Activated CD4-positive, CD25-positive, alpha-beta regulatory T cell (primary cell): ENCODE results near the gene UBA1.
"Not testable (repeated sequence)": the region's sequence is repeated elsewhere in the genome, so short reads cannot be mapped to it uniquely, and the experiment has no call there.

Source experiments
- DNase-seq, 4 experiments: peaks; one replicate each; lab custom pipeline; 2025; lab: John Stamatoyannopoulos, UW

UBA1 gene

DNA sequence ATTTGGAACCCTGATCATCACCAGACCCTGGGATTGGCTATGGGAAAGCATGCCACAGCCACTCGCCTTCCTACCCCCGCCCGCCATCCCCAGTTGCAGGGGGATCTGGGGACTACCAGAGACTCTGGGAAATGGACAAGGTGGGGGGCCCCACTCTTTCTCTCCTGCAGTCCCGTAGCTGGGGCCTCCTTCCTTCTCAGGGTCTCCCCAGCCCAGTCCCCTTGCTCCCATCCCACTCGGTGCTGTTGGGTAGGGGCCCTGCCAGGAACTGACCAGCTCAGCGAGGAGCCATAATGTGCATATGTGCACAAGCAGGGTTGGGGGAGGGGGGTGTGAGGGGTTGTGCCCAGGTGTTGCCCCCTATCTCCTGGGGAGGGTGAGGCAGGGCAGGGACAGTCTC is 35.8 kb downstream of the UBA1 start:
- no peak for DNase-seq

DNA sequence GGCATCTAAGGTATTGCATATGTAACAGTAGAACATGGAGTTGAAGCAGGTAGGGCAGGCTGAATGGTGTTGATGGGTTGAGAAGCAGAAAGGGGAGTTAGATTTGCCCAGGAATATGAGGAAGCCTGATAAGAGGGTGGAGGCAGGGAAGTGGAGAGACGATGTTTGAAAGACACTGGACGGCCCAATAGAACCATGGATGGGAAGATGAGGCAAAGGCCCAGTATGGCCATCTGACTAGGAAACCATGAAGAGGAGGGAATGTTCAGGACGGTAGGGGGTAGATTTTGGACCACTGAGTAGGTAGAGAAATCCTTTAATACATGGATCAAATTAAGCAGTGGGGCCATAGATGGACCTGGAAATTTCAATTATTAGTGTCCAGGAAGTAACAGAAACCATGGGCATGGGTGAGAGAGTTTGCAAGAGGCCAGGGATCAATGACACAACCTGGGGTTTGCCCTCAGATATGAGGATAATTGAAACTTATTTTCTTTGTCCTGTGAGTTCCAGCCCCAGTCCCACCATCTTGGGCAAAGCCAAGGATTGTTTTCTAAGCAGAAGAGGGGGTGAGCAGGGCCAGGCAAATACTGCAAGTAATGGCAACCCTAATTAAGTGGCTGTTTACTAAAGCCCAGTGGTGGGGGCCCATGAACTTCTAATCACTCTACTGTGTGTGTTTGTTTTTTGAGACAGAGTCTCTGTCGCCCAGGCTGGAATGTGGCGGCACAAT is 36.7 kb downstream of the UBA1 start:
- DNase-seq, result no peak

DNA sequence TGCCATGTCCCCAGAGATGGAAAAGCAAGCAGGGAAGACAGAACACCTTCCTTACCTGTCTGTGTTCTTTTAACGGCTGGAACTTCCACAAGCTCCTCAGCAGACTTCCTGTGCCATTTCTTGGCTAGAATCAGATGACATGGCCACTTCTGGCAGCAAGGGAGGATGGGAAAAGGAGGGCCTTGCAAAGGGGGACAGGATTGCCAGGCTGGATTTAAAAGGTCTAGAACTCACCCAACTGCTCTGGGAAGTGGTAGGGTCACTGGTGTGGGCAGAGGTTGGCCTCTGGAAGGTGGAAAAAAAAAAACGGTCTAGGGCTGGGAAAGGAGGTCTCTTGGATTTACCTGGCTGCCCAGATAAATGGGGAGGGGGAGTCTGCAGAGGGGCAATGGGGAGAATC is 37.5 kb downstream of the UBA1 start:
- no peak for DNase-seq

DNA sequence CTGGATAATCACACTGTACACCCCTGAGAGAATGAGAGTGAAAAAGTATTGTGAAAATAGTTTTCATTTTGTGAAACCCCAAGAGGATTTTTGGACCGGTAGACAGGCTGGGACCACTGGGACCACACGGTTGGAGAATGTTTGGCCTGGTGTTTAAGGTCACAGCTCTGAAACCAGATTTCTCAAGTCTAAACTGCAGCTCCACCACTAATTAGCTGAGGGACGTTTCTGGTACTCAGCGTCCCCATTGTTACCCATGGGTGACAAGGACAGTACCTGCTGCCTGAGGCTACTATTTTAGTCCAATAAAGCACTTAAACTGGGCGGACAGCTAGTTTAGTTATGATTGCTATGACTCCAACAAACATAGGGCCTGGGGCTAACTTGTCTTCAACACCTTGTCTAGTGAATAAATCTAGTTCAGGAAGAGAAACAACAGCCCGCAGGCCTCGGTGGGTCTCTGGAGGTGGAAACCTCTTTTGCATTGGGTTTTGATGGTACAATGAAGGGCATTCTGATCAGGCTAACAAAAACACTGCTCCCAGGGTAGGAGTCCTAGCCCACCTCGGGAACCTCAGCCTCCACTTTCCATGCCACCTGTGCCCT is 38.7 kb downstream of the UBA1 start:
- no peak for DNase-seq

DNA sequence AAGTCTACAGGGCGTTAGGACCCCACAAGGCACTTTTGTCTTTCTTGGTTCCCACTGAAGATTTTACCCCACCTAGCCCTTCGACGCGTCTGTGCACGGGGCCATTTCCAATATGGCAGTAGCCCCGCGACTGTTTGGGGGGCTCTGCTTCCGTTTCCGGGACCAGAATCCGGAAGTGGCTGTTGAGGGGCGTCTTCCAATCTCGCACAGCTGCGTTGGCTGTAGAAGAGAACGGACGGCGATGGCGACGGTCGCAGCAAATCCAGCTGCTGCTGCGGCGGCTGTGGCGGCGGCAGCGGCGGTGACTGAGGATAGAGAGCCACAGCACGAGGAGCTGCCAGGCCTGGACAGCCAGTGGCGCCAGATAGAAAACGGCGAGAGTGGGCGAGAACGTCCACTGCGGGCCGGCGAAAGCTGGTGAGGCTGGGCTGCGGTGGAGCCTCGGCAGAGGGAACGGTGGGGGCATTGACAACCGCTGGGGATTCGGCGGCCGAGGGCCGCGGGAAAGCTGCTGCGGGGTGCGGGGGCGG is 39.2 kb downstream of the UBA1 start, which contains the start of gene USP11:
TSS of gene USP11 (plus strand) at position 207 of the 530 bp plus-strand sequence. CDS start at position 242, 35 bp downstream.
- peak in 2 of 4 experiments; percentile 23 to 27 for DNase-seq

DNA sequence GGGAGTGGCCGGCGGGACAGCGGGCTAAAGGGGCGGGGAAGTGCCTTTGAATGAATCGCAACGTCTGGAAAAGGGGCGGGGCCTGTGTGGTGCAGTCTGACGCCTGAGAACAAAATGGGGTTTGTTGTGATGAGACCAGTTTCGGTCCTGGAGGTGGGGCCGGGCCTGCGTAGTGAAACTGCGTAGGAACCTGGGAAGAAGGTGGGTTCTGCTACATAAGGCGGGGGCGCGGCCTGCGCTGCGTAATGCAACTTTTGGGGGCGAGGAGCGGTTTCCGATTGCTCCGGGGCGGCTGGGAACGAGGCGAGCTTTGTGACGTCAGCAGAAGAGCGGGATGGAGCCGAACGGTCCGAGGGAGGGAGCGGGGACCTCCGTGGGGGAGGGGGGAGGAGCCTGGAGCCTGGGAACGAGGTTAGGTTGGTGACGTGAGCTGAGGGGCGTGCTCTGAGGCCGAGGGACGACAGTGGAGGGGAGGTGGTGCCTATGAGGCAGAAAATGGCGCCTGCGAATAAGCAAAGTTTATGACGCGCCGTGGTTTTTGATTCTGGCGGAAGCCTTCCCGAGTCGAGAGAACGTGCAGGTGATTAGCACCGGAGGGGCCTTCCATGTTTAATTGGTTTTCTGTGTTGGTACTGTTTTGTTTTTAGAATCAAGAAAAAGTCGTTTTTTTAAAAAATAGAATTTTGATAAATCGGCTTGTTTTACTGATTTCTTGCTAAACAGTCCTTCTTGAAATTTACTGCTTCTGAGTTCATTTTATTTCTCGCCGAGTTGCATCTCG is 39.9 kb downstream of the UBA1 start:
- DNase-seq, result peak; percentile 65 to 85 (median 78)

DNA sequence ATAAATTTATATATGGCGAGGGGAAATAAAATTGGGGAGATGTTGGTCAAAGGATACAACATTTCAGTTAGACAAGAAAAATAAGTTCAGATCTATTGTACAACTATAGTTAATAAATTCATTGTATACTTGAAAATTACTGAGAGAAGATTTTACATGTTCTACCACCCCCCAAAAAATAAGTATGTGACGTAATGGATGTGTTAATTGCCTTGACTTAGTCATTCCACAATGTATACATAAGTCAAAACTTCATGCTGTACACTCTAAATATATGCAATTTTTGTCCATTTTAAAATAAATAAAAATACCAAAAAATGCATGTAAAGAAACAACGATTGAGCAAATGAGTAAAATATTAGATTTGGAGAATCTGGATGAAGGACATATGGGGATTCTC is 41.0 kb downstream of the UBA1 start:
- no peak for DNase-seq

DNA sequence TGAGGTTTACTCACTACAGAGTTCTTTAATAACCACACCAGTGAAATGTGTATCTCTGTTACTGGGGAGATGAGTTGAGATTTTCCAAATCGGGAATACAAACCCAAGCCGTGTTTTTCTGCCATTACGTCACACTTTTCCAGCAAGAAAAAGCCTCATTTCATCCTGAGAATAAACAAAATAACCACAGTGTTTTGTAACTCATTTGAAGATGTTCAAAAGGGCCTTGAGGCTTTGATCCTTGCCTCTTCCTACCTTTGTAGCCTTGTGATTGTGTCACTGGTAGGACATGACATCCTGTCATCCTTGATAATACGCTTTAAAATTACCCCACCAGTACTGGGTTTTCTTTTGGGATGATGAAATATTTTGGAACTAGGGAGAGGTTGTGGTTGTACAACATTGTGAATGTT is 42.1 kb downstream of the UBA1 start:
- DNase-seq, result no peak

DNA sequence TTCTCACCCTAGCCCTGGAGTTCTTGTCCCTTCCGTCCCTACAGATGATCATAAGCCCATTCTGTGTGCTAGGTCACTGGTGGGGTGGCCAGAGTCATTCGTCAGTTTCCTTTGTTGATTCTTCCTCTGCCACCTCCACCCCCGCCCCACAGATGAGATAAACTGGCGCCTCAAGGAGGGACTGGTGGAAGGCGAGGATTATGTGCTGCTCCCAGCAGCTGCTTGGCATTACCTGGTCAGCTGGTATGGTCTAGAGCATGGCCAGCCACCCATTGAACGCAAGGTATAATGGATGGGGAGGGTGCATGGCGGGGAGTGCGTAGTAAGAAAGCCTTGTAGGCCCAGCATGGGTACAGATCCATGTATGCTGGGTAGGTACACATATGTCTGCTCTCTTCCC is 45.6 kb downstream of the UBA1 start:
- DNase-seq, result no peak

DNA sequence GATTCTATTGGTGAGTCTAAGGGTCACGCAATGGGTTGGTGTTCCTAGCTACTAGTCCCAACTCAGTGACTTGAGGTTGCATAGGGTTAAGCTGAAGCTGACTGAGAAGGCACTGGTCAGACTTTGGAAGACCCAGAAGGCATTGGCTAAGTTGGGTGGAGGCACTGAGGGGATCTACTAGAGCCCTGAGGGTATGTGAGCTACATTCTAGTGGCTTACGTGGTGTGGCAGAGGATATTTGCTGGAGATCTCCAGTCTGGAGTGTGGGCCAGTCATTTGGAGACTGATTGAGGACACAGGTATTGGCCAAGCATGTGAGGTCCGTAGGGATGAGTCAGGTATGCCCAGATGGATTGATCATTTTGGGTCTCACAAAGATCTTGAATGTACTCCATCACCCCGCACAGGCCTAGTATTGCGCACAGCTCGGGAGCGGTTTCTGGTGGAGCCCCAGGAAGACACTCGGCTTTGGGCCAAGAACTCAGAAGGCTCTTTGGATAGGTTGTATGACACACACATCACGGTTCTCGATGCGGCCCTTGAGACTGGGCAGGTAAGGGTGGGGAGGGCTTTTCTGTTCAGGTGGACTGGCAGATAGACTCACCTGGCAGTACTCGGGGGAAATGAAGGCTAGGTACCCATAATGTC is 46.4 kb downstream of the UBA1 start:
- no peak for DNase-seq

DNA sequence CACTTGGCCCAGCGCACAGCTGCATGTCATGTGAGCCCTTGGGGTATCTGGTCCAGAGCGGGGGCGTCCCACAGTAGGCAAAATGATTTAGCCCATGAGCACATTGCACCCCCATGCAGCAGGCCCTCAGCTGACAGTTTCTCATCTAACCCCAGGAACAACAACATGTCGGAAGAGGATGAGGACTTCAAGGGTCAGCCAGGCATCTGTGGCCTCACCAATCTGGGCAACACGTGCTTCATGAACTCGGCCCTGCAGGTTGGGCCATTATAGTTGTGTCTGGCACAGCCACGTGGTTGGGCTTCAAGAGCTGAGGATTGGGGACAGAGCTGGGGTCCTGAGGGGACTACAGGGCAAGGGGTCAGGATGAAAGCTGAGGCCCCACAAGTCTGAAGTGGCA is 47.0 kb downstream of the UBA1 start:
- no peak for DNase-seq

DNA sequence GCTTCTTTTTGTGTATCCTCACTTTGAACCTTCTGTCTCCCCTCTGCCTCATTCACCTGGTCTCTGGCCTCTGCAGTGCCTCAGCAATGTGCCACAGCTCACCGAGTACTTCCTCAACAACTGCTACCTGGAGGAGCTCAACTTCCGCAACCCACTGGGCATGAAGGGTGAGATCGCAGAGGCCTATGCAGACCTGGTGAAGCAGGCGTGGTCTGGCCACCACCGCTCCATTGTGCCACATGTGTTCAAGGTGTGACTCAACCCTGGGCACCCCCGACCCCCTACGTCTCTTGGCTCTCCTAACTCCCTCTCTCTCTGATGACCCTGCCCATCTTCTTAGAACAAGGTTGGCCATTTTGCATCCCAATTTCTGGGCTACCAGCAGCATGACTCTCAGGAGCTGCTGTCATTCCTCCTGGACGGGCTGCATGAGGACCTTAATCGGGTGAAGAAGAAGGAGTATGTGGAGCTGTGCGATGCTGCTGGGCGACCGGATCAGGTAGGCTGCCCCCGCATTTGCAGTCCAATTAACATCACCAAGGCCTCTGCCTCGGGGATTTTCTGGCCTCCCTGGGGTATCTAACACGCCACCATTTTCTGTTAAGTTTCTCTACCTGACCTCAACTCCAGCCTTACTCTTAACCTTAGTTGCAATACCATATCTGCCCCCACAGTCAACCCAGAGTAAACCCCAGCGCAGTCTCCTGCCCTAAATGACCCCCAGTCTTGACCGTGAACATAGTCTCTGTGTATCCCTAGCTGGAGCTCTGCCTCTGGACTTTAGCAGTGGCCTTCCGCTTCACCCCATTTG is 47.8 kb downstream of the UBA1 start:
- no peak for DNase-seq

DNA sequence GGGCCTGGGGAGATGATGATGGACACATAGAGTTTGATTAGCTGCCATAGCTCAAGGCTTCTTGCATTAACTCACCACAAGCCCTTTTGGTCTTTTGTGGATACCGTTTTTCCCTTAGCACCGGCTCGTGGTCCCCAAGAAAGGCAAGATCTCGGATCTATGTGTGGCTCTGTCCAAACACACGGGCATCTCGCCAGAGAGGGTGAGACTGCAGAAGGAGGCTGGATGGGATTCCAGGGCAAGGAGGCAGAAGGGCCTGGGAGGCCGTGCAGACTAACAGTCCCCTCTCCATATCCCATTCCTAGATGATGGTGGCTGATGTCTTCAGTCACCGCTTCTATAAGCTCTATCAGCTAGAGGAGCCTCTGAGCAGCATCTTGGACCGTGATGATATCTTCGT is 48.7 kb downstream of the UBA1 start:
- DNase-seq, result no peak

DNA sequence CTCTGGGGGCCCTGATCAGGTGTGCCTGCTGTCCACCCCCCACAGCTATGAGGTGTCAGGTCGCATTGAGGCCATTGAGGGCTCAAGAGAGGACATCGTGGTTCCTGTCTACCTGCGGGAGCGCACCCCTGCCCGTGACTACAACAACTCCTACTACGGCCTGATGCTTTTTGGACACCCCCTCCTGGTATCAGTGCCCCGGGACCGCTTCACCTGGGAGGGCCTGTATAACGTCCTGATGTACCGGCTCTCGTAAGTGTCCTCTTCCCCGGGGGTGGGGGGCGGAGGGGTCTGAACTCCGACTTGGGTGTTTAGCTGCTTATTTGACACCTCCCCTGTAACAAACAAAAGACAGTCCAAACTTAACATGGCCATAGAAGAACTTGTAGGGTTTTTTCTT is 49.7 kb downstream of the UBA1 start:
- DNase-seq, result no peak

DNA sequence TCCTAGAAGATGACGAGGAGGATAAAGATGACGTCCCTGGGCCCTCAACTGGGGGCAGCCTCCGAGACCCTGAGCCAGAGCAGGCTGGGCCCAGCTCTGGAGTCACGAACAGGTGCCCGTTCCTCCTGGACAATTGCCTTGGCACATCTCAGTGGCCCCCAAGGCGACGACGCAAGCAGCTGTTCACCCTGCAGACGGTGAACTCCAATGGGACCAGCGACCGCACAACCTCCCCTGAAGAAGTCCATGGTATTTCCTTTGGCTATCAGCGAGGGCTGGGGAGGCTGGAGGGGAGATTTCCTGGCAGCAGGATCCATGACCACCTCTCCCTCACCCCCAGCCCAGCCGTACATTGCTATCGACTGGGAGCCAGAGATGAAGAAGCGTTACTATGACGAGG is 51.0 kb downstream of the UBA1 start:
- no peak for DNase-seq

DNA sequence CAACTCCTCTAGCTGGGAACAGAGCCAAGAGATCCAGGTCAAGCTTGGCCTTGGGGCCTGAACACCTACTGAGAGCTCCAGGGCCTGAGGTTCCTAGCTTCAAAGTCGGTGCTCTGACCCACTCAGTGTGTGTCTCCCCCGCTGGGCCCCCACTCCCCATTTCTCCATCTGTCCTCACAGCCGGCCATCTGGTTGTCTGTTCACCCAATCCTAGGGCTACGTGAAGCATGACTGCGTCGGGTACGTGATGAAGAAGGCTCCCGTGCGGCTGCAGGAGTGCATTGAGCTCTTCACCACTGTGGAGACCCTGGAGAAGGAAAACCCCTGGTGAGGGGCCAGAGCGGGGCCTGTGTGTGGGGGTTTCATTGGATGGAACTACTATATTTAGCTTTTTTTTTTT is 51.5 kb downstream of the UBA1 start:
- no peak for DNase-seq

DNA sequence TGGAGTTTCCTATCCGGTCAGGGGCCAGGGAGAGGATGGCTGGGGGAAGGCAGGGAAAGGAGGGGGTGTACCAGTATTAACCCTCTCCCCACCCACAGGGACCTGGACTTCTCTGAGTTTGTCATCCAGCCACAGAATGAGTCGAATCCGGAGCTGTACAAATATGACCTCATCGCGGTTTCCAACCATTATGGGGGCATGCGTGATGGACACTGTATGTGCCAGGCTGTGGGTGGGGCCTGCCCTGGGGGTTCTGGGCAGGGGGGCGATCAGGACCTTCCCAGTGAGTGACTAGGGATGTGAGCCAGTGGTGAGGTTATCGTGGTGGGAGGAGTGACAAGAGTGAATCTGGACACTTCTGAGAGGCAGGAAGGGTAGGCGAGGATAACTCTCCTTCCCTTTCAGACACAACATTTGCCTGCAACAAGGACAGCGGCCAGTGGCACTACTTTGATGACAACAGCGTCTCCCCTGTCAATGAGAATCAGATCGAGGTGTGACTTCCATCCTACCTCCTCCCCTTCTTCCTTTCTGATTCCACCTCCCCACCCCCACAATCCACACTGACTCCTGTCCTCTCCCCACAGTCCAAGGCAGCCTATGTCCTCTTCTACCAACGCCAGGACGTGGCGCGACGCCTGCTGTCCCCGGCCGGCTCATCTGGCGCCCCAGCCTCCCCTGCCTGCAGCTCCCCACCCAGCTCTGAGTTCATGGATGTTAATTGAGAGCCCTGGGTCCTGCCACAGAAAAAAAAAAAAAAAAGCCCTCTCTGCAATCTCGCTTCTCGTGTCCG is 53.8 kb downstream of the UBA1 start:
- DNase-seq, result no peak

DNA sequence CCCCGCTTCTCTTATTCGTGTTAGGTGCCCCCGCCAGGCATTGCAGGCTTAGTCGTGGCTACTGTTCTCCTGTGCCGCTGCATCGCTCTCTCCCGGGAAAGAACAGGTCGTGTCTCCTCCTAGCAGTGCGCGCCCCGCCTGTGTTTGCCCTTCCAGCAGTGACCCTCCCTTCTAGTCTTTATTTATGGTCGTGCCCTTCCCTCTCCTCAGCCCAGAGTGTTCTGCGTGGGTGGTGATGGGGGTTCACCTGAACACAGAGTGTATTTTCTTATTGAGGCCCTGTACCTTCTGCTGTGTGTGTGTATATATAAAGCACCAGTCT is 54.3 kb downstream of the UBA1 start:
- DNase-seq, result no peak

DNA sequence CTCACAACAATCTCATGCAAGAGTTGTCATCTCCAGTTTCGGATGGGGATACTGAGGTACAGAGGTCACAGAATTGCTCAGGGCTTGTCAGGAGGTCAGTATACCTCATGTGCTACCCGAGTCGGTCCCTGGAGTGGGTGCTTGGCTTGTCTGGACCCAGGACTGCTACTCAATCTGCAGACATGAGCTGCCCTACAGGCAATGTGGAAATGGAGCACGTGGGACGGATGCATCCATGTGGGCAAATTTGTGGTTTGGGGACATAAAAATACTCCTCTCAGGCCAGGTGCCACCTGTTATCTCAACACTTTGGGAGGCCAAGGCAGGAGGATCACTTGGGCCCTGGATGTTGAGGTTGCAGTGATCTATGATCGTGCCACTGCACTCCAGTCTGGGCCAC is 54.9 kb downstream of the UBA1 start:
- DNase-seq, result no peak

DNA sequence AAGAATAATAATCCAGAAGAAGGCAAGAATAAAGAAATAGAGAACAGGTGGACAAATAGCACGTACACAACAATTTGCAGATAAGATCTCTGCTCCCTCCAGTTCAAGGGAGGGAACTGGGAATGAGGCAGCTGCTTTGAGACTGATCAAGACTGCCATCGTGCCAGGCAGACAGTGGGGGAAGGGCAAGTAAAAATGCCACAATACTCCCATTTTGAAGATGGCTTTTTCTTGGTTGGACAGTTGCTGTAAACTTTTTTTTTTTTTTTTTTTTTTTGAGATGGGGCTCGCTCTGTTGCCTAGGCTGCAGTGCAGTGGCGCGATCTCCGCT is 56.4 kb downstream of the UBA1 start:
- DNase-seq, result no peak

DNA sequence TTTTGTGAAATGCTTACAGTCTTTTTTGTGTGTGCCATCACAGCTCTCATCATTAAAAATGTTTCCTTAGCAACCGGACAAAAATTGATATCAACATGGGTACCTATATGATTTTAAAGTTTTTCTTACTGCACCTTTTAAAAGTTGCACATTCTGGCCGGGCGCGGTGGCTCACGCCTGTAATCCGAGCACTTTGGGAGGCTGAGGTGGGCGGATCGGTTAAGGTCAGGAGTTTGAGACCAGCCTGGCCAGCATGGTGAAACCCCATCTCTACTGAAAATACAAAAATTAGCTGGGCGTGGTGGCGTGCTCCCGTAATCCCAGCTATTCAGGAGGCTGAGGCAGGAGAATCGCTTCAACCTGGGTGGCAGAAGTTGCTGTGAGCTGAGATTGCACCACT is 64.0 kb downstream of the UBA1 start:
- not testable (repeated sequence) for DNase-seq
